RKO (cell line): ENCODE measurements around the gene BNIPL.

Experiments
- DNase-seq: peaks from one replicate; pipeline ENCODE4 v3.0.0-alpha.2; 2016; ENCODE audit warnings: low spot score

The BNIPL gene

DNA sequence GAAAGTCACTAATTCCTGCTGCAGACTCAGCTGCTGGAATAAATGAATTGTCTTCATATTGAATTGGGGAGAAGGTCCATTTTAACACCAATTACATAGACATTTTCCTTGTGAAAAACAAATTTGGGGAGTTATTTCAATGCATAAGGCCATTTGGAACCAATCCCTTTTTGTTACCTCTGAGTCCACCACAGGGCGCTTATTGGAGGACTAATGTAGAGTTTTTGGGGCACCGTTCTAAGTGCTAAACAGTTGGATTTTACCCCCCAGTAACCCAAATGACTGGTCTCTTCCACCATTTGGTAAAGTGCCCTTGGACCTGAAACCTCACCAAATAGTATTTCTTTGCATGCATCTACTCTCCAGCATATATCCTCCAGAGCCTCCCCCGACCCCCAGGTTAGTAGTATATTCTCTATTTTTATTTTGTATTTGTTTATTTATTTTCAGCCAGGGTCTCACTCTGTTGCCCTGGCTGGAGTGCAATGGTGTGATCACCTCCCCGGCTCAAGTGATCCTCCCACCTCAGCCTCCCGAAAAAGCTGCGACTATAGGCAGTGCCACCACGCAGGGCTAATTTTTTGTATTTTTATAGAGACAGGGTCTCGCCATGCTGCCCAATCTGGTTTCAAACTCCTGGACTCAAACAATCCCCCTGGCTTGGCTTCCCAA is 26.6 kb upstream of the BNIPL start:
- no peak for DNase-seq

GRCh38 chr1:151010346-151010726 is 26.1 kb upstream of the BNIPL start:
- DNase-seq = no peak

DNA sequence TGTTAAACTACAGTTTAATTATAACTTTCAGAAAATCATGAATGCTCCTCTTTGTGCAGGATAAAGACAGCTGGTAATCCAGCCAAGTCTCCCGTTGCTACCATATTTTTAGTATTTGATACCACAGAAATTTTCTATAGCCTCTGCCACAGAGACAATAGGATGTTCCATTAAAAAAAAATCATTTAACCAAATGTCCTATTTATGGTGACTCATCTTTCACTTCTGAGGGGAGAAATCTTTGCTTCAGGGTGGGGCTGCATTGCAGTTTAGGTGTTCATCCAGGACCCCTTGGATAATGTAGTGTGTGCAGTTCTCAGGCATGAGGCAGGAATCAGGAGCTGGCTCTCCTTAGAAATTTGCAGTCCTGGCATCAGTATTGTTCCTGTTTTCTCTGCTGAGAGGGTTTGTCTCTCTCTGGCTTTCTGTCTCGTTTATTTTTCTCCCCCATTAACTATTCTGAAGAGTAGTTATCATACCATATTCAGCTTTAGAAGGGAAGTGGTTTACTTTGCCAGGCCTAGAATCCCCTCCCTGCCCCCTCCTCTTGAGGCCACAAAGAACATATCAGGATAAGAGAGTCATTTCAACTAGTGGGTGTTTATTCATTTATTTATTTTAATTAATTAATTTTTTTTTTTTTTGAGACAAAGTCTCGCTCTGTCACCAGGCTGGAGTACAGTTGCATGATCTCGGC is 25.1 kb upstream of the BNIPL start:
- DNase-seq = no peak

DNA sequence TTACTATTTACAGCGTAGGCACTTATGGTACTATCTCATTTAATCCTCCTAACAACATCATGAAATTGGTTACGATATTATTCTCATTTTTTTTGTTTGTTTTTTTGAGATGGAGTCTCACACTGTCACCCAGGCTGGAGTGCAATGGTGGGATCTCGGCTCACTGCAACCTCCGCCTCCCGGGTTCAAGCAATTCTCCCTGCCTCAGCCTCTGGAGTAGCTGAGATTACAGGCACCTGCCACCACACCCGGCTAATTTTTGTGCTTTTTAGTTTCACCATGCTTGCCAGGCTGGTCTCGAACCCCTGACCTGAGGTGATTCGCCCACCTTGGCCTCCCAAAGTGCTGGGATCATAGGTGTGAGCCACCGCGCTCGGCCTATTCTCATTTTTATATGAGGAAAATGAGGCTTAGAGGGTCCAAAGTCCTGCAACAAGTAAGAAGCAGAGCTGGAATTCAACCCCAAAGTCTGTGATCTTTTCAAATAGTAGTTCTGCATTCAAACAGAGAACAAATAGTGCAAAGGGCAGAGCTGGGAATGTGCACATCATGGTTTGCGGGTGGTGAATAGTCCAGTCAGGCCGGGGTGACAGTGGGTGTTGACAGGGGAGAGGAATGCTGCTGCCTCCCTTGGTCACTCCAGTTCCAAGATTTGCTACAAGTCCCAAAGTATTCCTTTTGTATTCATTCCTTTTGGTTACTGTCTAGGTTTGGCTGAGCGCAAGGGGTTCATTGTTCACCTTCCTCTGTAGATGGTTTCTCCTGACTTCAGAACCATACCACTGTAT is 23.5 kb upstream of the BNIPL start:
- no peak for DNase-seq

GRCh38 chr1:151013518-151013917 is 22.9 kb upstream of the BNIPL start:
- DNase-seq = no peak

DNA sequence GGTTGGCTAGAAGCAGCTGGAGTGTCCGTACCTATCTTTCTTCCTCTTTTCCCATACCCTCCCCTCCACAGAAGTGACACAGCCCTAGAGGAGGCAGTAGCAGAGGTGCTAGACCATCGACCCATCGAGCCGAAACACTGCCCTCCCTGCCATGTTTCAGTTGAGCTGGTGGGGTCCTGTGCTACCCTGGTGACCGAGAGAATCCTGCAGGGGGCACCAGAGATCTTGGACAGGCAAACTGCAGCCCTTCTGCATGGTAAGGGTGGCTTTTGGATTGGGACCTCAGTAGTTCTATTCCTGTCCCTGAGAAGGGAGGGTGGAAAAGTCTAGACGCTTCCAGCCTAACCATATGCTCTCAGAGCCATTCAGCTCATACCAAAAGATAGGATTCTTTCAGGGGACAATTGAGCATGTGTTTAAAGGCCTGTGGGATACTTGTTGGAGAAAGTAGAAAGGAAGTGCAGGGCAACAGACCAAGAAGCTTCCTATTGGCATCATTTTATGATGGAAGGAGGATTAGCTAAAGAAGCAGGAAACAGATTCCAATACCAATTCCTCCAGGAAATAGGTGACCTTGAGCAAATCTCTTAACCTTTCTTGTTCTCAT is 11.7 kb upstream of the BNIPL start:
- DNase-seq = peak; percentile 50

GRCh38 chr1:151026460-151026859 is 9.9 kb upstream of the BNIPL start:
- DNase-seq = no peak

- DNase-seq = no peak
Observed at GRCh38 chr1:151032164-151032563, 4.2 kb upstream of the BNIPL start.

GRCh38 chr1:151035167-151035566 is 1.2 kb upstream of the BNIPL start:
- DNase-seq = no peak

- DNase-seq = no peak
Observed at GRCh38 chr1:151037032-151037431, 646 bp downstream of the BNIPL start.

DNA sequence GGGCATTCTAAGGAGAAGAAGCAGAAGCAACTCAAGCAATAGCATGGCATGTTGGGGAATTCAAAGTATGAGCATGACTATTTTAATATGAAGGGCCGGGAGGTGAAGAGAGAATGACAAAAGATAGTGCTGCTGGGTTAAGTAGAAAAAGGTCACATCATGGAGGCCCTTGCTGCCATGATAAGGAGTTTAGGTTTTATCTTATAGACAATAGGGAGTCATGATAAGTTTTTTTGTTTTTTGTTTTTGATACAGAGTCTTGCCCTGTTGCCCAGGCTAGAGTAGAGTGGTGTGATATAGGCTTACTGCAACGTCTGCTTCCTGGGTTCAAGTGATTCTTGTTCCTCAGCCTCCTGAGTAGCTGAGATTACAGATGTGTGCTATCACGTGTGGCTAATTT is 3.1 kb downstream of the BNIPL start:
- DNase-seq = no peak

DNA sequence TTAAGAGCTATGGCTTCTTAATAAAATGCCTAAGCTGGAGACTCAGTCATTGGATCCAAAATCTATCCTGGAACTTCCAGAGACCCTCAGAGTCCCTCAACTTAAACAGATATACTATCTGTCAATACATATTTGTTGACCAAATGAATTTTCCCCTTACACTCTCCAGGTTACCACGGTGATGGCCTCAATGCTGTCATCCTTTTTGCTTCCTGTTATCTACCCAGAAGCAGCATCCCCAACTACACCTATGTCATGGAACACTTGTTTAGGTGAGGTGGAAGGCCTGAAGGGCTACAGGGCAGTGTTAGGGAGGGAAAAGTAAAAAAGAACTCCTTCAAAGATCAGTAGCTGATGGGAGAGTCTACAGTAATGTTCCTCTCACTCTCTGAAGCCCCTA is 6.8 kb downstream of the BNIPL start:
- no peak for DNase-seq

- DNase-seq = peak; percentile 75
Observed at GRCh38 chr1:151047591-151047924, 11.2 kb downstream of the BNIPL start, which contains the start of gene C1orf56. C1orf56 (plus strand) TSS chr1:151047751; CDS start chr1:151047848, 97 bp downstream.

DNA sequence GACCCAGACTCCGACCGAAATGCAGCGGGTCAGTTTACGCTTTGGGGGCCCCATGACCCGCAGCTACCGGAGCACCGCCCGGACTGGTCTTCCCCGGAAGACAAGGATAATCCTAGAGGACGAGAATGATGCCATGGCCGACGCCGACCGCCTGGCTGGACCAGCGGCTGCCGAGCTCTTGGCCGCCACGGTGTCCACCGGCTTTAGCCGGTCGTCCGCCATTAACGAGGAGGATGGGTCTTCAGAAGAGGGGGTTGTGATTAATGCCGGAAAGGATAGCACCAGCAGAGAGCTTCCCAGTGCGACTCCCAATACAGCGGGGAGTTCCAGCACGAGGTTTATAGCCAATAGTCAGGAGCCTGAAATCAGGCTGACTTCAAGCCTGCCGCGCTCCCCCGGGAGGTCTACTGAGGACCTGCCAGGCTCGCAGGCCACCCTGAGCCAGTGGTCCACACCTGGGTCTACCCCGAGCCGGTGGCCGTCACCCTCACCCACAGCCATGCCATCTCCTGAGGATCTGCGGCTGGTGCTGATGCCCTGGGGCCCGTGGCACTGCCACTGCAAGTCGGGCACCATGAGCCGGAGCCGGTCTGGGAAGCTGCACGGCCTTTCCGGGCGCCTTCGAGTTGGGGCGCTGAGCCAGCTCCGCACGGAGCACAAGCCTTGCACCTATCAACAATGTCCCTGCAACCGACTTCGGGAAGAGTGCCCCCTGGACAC is 11.7 kb downstream of the BNIPL start:
- DNase-seq = peak; percentile 85

- DNase-seq = no peak
Observed at GRCh38 chr1:151048645-151049032, 12.3 kb downstream of the BNIPL start.

DNA sequence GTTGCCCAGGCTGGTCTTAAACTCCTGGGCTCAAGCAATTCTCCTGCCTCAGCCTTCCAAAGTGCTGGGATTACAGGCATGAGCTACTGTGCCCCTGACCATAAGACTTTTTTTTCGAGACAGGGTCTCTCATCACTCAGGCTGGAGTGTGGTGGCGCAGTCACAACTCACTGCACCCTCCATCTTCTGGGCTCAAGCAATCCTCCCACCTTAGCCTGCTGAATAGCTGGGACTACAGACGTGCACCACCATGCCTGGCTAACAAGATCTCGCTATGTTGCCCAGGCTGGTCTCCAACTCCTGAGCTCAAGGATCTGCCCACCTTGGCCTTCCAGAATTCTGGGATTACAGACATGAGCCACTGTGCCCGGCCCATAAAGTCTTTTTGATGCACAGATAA is 13.1 kb downstream of the BNIPL start:
- DNase-seq = no peak

DNA sequence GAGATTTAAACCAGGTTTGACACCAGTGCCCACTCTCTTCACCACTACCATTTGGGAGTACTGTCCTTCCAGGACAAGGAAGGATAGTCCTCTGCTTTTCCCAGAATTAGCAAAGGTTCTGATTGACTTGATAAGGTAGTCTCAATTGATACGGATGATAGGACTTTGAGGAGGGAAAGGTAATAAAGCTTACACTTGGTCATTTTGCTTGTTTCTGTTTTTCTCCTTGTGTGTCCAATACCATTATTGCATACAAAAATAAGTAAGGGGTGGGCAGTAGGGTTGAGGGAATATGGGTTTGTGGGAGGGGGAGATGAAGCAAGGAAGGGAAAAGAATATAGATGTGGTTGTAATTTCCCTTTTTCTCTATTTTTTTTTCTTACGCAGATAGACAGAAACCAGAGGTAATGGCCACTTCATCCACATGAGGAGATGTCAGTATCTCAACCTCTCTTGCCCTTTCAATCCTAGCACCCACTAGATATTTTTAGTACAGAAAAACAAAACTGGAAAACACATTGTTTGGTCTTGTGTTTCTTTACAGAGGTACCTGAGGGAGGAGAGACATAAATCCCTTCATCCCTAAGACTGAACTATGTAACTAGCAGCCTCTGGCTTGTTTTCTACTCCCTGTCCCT is 13.8 kb downstream of the BNIPL start:
- no peak for DNase-seq

- no peak for DNase-seq
Observed at GRCh38 chr1:151051356-151052009, 15.1 kb downstream of the BNIPL start.

DNA sequence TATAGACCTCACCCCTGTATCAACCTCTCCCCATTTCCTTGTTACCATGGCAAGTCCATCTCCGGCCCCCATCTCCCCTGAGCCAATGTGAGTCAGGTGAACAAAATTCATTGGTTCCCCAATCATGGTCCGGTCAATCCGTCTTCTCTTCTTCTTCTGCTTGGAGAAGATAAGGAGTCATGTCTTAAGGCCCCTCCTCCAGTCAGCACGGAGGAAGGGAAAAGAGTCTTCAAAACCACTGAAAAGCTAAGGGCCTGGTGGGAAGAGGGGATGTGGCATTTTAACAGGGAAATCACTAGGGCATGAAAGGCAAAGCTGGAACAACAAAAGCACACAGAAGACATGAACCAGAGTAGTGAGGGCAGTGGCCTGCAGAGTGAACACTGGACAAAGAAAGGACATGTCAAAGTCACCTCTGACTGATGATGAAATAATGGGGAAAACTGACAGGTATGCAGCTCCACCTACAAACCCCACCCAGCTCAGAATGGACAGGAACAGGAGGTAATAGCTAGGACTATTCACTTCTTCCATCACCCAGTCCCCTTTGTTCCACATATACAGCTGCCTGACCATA is 18.7 kb downstream of the BNIPL start:
- no peak for DNase-seq

DNA sequence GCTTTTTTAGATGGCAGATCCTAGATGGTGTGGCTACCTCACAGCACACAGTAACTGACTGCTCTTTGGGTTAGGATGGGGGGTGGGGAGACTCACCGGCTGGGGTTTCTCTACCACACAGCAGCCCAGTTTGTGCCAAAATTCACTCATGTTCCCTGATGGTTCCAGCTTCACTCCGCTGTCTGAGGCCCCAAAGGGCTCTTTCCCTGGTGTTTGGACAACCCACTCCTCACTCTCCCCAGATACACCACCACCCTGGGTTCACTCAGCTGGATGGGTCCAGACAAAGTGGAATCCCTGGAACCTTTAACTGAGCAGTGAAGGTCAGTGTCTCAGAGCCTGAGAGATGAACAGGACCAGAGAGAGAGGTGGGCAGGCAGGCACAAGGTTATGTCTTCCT is 19.2 kb downstream of the BNIPL start:
- no peak for DNase-seq

DNA sequence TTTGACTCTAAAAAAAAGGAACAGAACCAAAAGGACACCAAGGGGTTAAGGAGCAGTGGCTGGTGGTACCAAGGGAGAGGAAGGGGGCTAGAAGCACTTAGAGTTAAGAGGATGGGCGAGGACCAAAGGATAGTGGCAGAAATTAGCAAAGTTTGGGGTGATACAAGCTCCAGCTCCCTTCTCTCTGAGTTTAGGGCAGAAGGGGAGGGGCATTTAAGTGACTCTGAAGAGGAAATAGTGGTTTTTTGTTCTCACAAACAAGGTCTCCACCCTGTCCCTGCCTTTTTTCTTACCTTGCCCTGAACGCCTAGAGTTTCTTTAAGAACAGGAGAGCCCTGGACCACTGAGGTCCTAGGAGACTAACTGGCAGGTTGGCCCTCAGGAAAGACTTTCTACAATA is 19.8 kb downstream of the BNIPL start:
- DNase-seq = no peak
